ENCODE measurements around the gene AKR1A1. TPM values are rescaled to one million over a fixed set of nuclear protein-coding genes. Genes with fewer than 3 reads are reported as not detected.
A peak's percentile ranks its signal among the peaks of the same experiment; 100 is the strongest.
"Not testable (repeated sequence)": the region's sequence is repeated elsewhere in the genome, so short reads cannot be mapped to it uniquely, and the experiment has no call there.

AKR1A1 gene
- total RNA-seq, 4 donors from 2014 or later, result 161 to 305 (median 201) TPM

GRCh38 chr1:45508295-45509151, 42.1 kb upstream of the AKR1A1 start:
- Histone ChIP-seq H3K36me3 (peaks cover 0 to 52% (median 0%) of the 10 kb centered on the region in 3 donors), H3K9me3 (no peaks in the 10 kb centered on the region), H3K27me3 (no peaks in the 10 kb centered on the region), H3K4me3 (no peak overlapping the region), H3K4me1 (no peaks in the 10 kb centered on the region), H3K27ac (no peak overlapping the region)
- DNase-seq, result peak in 1 of 3 donors; percentile 41
- TF ChIP-seq POLR2A (IDR thresholded peaks at IDR 0.05) (no peak), CTCF (IDR thresholded peaks at IDR 0.05) (no peak)

- H3K36me3 ChIP-seq, result peaks cover 0 to 70% (median 4%) of the 10 kb centered on the region in 3 donors
- peaks cover 0 to 7% (median 0%) of the 10 kb centered on the region in 4 donors for H3K4me1 ChIP-seq
- no peaks in the 10 kb centered on the region for H3K27me3 ChIP-seq
- DNase-seq, result peak in 1 of 3 donors; percentile 10
- TF ChIP-seq CTCF (IDR thresholded peaks at IDR 0.05), result no peak
- TF ChIP-seq POLR2A (IDR thresholded peaks at IDR 0.05), result no peak
- no peak overlapping the region for H3K27ac ChIP-seq
- no peak overlapping the region for H3K4me3 ChIP-seq
- no peaks in the 10 kb centered on the region for H3K9me3 ChIP-seq
Observed at GRCh38 chr1:45510036-45510971, 40.3 kb upstream of the AKR1A1 start.

GRCh38 chr1:45510972-45511527, 39.6 kb upstream of the AKR1A1 start:
- H3K36me3 ChIP-seq, result peaks cover 0 to 76% (median 4%) of the 10 kb centered on the region in 3 donors
- TF ChIP-seq POLR2A (IDR thresholded peaks at IDR 0.05), result no peak
- no peak for TF ChIP-seq CTCF (IDR thresholded peaks at IDR 0.05)
- no peak overlapping the region for H3K27ac ChIP-seq
- peaks cover 0 to 15% (median 0%) of the 10 kb centered on the region in 4 donors for H3K4me1 ChIP-seq
- no peaks in the 10 kb centered on the region for H3K27me3 ChIP-seq
- no peak overlapping the region for H3K4me3 ChIP-seq
- no peaks in the 10 kb centered on the region for H3K9me3 ChIP-seq
- DNase-seq, result no peak

- peaks cover 0 to 88% (median 4%) of the 10 kb centered on the region in 3 donors for H3K36me3 ChIP-seq
- DNase-seq, result peak; percentile 56 to 86 (median 59)
Observed at GRCh38 chr1:45512641-45513054, 38.0 kb upstream of the AKR1A1 start.

GRCh38 chr1:45513532-45514260, 36.9 kb upstream of the AKR1A1 start:
- not testable (repeated sequence) for H3K9me3 ChIP-seq, H3K27ac ChIP-seq, DNase-seq, H3K27me3 ChIP-seq, H3K4me3 ChIP-seq
- Histone ChIP-seq H3K36me3 (peaks cover 0 to 88% (median 4%) of the 10 kb centered on the region in 3 donors), H3K4me1 (peaks cover 0 to 33% (median 5%) of the 10 kb centered on the region in 4 donors)

More at GRCh38 chr1:45512641-45513054, 38.0 kb upstream of the AKR1A1 start:
- Histone ChIP-seq H3K4me3 (no peak overlapping the region), H3K9me3 (no peaks in the 10 kb centered on the region), H3K4me1 (peaks cover 0 to 29% (median 5%) of the 10 kb centered on the region in 4 donors), H3K27me3 (no peaks in the 10 kb centered on the region), H3K27ac (no peak overlapping the region)
- TF ChIP-seq CTCF (IDR thresholded peaks at IDR 0.05), result peak in 5 of 6 experiments; percentile 38 to 82 (median 71)
- TF ChIP-seq POLR2A (IDR thresholded peaks at IDR 0.05), result no peak
